ENCODE data around the gene KRTAP2-1. TPM values are rescaled to one million over a fixed set of nuclear protein-coding genes. Genes with fewer than 3 reads are reported as not detected.
"Not testable (repeated sequence)": the region's sequence is repeated elsewhere in the genome, so short reads cannot be mapped to it uniquely, and the experiment has no call there.

The KRTAP2-1 gene
- total and polyA plus RNA-seq, 8 donors = not detected

- TF ChIP-seq POLR2A (IDR thresholded peaks at IDR 0.05) (no peak), EP300 (IDR thresholded peaks at IDR 0.05) (no peak), POLR2AphosphoS5 (IDR thresholded peaks at IDR 0.05) (no peak), CTCF (IDR thresholded peaks at IDR 0.05) (no peak)
- intact Hi-C loops (cut with DNase I; ENCODE audit: low total_unique reads) = no loop called here
- H3K27ac ChIP-seq = no peak overlapping the region
Observed at GRCh38 chr17:41061964-41062363, 14.8 kb upstream of the KRTAP2-1 start.

GRCh38 chr17:41060052-41060604, 13.0 kb upstream of the KRTAP2-1 start, which contains the start of gene KRTAP2-3:
TSS of gene KRTAP2-3 (minus strand) at chr17:41060114. CDS start at chr17:41060050, 64 bp downstream.
- no peak for TF ChIP-seq CTCF (IDR thresholded peaks at IDR 0.05)
- no peak for TF ChIP-seq POLR2AphosphoS5 (IDR thresholded peaks at IDR 0.05)
- no peak for TF ChIP-seq POLR2A (IDR thresholded peaks at IDR 0.05)
- TF ChIP-seq EP300 (IDR thresholded peaks at IDR 0.05) = no peak
- 64 to 77% (median 67%) methylated on average over 6 of the region's 6 CpGs for WGBS, 5 donors
- Histone ChIP-seq H3K36me3 (no peaks in the 10 kb centered on the region), H3K4me3 (no peak within 1 kb of the TSS), H3K27ac (no peak within 1 kb of the TSS), H3K27me3 (peaks cover 0 to 31% (median 6%) of the 10 kb centered on the region in 3 donors), H3K9me3 (peaks cover 0 to 8% (median 2%) of the 10 kb centered on the region in 4 donors), H3K4me1 (no peaks in the 10 kb centered on the region)
- intact Hi-C loops (cut with DNase I; ENCODE audit: low total_unique reads) = no loop called here
- no peak for DNase-seq

More at GRCh38 chr17:41061964-41062363, 14.8 kb upstream of the KRTAP2-1 start:
- Histone ChIP-seq H3K36me3 (no peaks in the 10 kb centered on the region), H3K4me3 (no peak overlapping the region), H3K9me3 (peaks cover 0 to 8% (median 2%) of the 10 kb centered on the region in 4 donors), H3K4me1 (no peaks in the 10 kb centered on the region), H3K27me3 (peaks cover 0 to 31% (median 6%) of the 10 kb centered on the region in 3 donors)
- DNase-seq = no peak
- 49 to 76% (median 66%) methylated on average over 1 of the region's 1 CpG for WGBS, 5 donors

DNA sequence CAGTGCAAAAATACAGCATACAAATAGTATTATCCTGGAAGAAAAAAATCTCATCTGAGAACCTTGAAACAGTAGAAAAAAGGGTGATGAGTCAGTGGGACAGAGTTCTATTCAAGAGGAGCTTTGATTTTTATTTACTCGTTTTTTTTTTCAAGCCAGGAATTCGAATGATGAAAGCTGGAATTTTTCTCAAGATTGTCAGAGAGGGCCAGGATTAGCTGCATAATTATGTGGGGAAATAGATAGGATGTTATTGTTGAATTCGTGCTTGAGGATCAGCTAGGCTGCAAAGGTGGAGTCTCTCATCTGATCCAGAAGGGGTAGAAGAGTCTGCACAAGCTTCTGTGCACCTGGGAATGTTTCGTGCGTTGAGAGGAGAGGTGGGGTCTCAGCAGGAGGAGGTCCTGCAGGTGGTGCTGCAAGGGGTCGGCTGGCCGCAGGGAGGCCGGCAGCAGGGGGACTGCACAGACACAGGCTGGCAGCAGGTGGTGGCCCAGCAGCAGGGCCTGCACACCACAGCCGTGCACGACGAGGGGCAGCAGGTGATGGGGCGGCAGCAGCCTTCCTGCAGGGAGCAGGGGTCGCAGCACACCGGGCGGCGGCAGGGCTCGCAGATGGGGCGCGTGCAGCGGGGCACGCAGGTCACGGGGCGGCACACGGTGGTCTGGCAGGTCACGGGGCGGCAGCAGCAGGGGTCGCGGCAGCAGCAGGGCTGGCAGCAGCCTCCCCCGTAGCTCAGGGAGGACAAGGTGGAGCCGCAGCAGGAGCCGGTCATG, 12.3 kb upstream of the KRTAP2-1 start:
- H3K27me3 ChIP-seq = peaks cover 0 to 31% (median 6%) of the 10 kb centered on the region in 3 donors
- H3K9me3 ChIP-seq; H3K27ac ChIP-seq; H3K4me3 ChIP-seq; H3K4me1 ChIP-seq; intact Hi-C loops (cut with DNase I; ENCODE audit: low total_unique reads); DNase-seq; H3K36me3 ChIP-seq: not testable (repeated sequence)
- 29 to 32% (median 30%) methylated on average over 8 to 11 of the region's 31 CpGs for WGBS, 5 donors

- 88 to 94% (median 90%) methylated on average over 5 of the region's 5 CpGs for WGBS, 5 donors
- Histone ChIP-seq H3K4me1 (no peaks in the 10 kb centered on the region), H3K27me3 (peaks cover 0 to 36% (median 6%) of the 10 kb centered on the region in 3 donors), H3K9me3 (peaks cover 0 to 8% (median 2%) of the 10 kb centered on the region in 4 donors), H3K27ac (no peak overlapping the region), H3K36me3 (no peaks in the 10 kb centered on the region), H3K4me3 (no peak overlapping the region)
- no peak for DNase-seq
- intact Hi-C loops (cut with DNase I; ENCODE audit: low total_unique reads) = no loop called here
- no peak for TF ChIP-seq POLR2AphosphoS5 (IDR thresholded peaks at IDR 0.05)
- TF ChIP-seq POLR2A (IDR thresholded peaks at IDR 0.05) = no peak
- TF ChIP-seq CTCF (IDR thresholded peaks at IDR 0.05) = no peak
- TF ChIP-seq EP300 (IDR thresholded peaks at IDR 0.05) = no peak
Observed at GRCh38 chr17:41058741-41059140, 11.6 kb upstream of the KRTAP2-1 start.
